ENCODE measurements around the gene SMYD3.

DNA sequence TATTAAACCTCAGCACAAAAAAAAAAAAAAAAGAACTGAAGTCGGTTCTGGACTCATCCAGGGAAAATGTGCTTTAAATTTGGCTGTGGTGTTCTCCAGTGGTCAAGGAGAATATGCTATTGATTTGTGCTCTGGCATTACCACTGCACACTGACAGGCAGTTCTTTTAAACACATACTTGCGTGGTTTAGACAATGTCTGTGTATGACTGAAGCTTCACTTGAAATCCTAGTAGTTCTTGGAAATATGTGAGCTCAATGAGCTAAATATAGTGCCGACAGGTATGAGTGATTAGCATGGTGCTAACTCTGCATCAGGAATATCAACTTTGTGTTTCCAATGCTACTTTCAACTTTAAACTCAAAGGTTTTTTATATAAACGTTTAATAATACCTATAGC is 415.6 kb downstream of the SMYD3 start:
- TF ChIP-seq POLR2A (IDR thresholded peaks at IDR 0.05) (no peak), CTCF (IDR thresholded peaks at IDR 0.05) (no peak), EP300 (IDR thresholded peaks at IDR 0.05) (no peak)
